A549 treated with Hydrocortisone at 1 μM for 4 hours (cell line): ENCODE data around the gene OR3A3. TPM values are rescaled to one million over a fixed set of nuclear protein-coding genes. Genes with fewer than 3 reads are reported as not detected.

ENCODE experiments used
- total RNA-seq: library from RNA; stranded (reverse); fragments of 200-300 nt; extraction: Qiagen RNA extraction; gene quantifications from 5 replicates; pipeline ENCODE4 v1.2.3, GENCODE V29; 2022

Gene OR3A3
- not detected in 5 replicates for total RNA-seq

GRCh38 chr17:3411070-3411469 lies at the start of gene OR3A3:
Gene OR3A3 (plus strand): TSS chr17:3411370.

GRCh38 chr17:3385869-3386816 lies 25.0 kb upstream of the OR3A3 start, which contains the start of gene OR3A2:
Gene OR3A2 (minus strand): TSS chr17:3386308.

GRCh38 chr17:3398310-3398709 lies 12.9 kb upstream of the OR3A3 start, which contains the start of gene OR1E1:
Gene OR1E1 (minus strand): TSS chr17:3398410. CDS start chr17:3398410, 0 bp downstream.

GRCh38 chr17:3433741-3434140 lies 22.6 kb downstream of the OR3A3 start, which contains the start of gene OR1E2:
Gene OR1E2 (minus strand): TSS chr17:3433841. CDS start chr17:3433841, 0 bp downstream.

GRCh38 chr17:3471599-3471998 lies 60.4 kb downstream of the OR3A3 start, which contains the start of gene SPATA22:
Gene SPATA22 (minus strand): TSS chr17:3471819. CDS start chr17:3469325, 2,494 bp downstream.

Other genes with a start within 250 kb of the OR3A3 start
- gene OR1A2, start 213.9 kb upstream of the OR3A3 start, total RNA-seq, result not detected in 5 replicates
- not detected in 5 replicates for gene OR1A1, start 203.7 kb upstream of the OR3A3 start, total RNA-seq
- not detected in 5 replicates for gene OR3A1, start 113.0 kb upstream of the OR3A3 start, total RNA-seq
- gene OR3A2, start 25.1 kb upstream of the OR3A3 start, total RNA-seq, result not detected in 5 replicates
- not detected in 5 replicates for gene OR1E1, start 13.0 kb upstream of the OR3A3 start, total RNA-seq
- gene OR1E2, start 22.5 kb downstream of the OR3A3 start, total RNA-seq, result not detected in 5 replicates
- gene SPATA22, start 60.4 kb downstream of the OR3A3 start, total RNA-seq, result not detected in 5 replicates
- gene ASPA, start 64.6 kb downstream of the OR3A3 start, total RNA-seq, result not detected in 5 replicates
- gene TRPV3, start 146.4 kb downstream of the OR3A3 start, total RNA-seq, result 0.30 to 0.40 TPM (median 0.36 TPM) in 5 replicates
- gene TRPV1, start 198.0 kb downstream of the OR3A3 start, total RNA-seq, result 3.5 to 4.1 TPM (median 3.9 TPM) in 5 replicates
- 13.9 to 17.2 TPM (median 15.4 TPM) in 5 replicates for gene SHPK, start 224.9 kb downstream of the OR3A3 start, total RNA-seq
- gene CTNS, start 225.4 kb downstream of the OR3A3 start, total RNA-seq, result 11.8 to 17.0 TPM (median 12.2 TPM) in 5 replicates